B cell (primary cell): ENCODE measurements around the gene GGT1.

Experiments used
- CTCF ChIP-seq: fragments of 200-600 bp; IDR thresholded peaks from one replicate; pipeline ENCODE4 v1.8.0; 2022; ENCODE audit warnings: antibody characterized with exemption, mild to moderate bottlenecking
- EZH2 ChIP-seq: IDR thresholded peaks from 2 replicates; pipeline ENCODE4 v1.6.1; 2012; ENCODE audit warnings: borderline replicate concordance, low read depth, mild to moderate bottlenecking, moderate library complexity, low read length; ENCODE audit not compliant: insufficient read depth, poor library complexity, severe bottlenecking

- no peak for TF ChIP-seq CTCF
- TF ChIP-seq EZH2 = no peak
Measured at GRCh38 chr22:24579258-24579601, 23.8 kb upstream of the GGT1 start.
